GM12878 (cell line): ENCODE measurements around the gene VSTM2B. TPM values are rescaled to one million over a fixed set of nuclear protein-coding genes. Genes with fewer than 3 reads are reported as not detected.

Source experiments
- CHD2 ChIP-seq: IDR thresholded peaks from 2 replicates; pipeline ENCODE4 v1.6.1; 2011; ENCODE audit warnings: low read depth, low read length, improper control_type of control experiment, borderline replicate concordance
- polyA plus RNA-seq, 11 experiments: library from polyadenylated mRNA; depleted of rRNA in 4 of 11; unstranded in 6 of 11; stranded (reverse) in 5 of 11; fragments of >200 nt; fragmentation: Nextera tagmentation in 4 of 11; fragmentation: Illumina TruSeq in 1 of 11; extraction: Ambion mirVana in 4 of 11; extraction: Trizol in 1 of 11; gene quantifications; 1 replicate in 1 of 11; 2 replicates in 10 of 11; pipeline versions ENCODE4 v1.2.1 to v1.2.3, GENCODE V29; 2011 to 2016; ENCODE audit warnings: inconsistent platforms in 2 of 11, missing spikeins in 2 of 11, low read depth in 1 of 11
- total RNA-seq, 4 experiments: library from RNA; depleted of rRNA in 3 of 4; stranded (reverse); fragments of >200 nt in 3 of 4; fragmentation: Illumina TruSeq in 1 of 4; extraction: Trizol in 1 of 4; gene quantifications; 2 replicates each; pipeline versions ENCODE4 v1.2.1 to v1.2.3, GENCODE V29; 2013 to 2021

VSTM2B gene
- total and polyA plus RNA-seq, 10 of the 15 experiments (the other 5 are each of a cell fraction or from before 2014, with no cell fraction given): not detected

DNA sequence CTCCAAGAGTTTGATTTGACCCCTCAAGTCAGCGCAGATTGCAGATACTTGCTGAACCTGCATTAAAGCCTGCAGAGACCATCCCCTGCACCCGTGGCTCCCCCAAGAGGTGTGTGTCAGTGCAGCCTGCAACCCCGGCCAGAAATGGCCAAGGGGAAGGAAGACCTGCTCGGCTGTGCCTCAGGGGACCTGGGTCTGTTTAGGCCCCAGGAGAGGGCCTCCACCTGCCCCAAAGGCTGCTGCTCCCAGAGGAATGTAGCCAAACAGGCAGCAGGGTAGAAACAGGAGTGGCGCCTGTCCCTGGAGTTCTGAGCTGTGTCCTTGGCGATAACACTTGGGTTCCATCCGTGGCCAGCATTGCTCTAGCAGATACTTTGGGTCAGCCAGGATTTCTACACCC is 88.3 kb downstream of the VSTM2B start (continued):
- no peak for TF ChIP-seq CHD2

Other genes starting within 250 kb of the VSTM2B start
- gene POP4, start 80.3 kb downstream of the VSTM2B start, total RNA-seq (2014; rRNA removed): 128 and 132 TPM in 2 replicates
- gene POP4, start 80.3 kb downstream of the VSTM2B start, total RNA-seq (2014; rRNA removed; fragmentation: Illumina TruSeq; extraction: Trizol): 108 and 114 TPM in 2 replicates
- 85.1 and 93.5 TPM in 2 replicates for gene POP4, start 80.3 kb downstream of the VSTM2B start, total RNA-seq (2021)
- 118 and 132 TPM in 2 replicates for gene POP4, start 80.3 kb downstream of the VSTM2B start, polyA plus RNA-seq (2011; rRNA removed)
- 113 and 118 TPM in 2 replicates for gene POP4, start 80.3 kb downstream of the VSTM2B start, polyA plus RNA-seq (2014; fragmentation: Illumina TruSeq; extraction: Trizol)
- gene POP4, start 80.3 kb downstream of the VSTM2B start, polyA plus RNA-seq (2014; fragmentation: Nextera tagmentation; extraction: Ambion mirVana): 10 to 100 TPM; 52.1 to 76.6 TPM
- 118 and 129 TPM in 2 replicates for gene POP4, start 80.3 kb downstream of the VSTM2B start, polyA plus RNA-seq (2014; rRNA removed)
- gene POP4, start 80.3 kb downstream of the VSTM2B start, polyA plus RNA-seq (2016; fragmentation: Nextera tagmentation; extraction: Ambion mirVana): 100 to 1,000 TPM; 225 to 231 TPM
- gene PLEKHF1, start 139.5 kb downstream of the VSTM2B start, total RNA-seq (2014; rRNA removed): 18.6 and 20.2 TPM in 2 replicates
- gene PLEKHF1, start 139.5 kb downstream of the VSTM2B start, total RNA-seq (2014; rRNA removed; fragmentation: Illumina TruSeq; extraction: Trizol): 2.5 and 4.0 TPM in 2 replicates
- gene PLEKHF1, start 139.5 kb downstream of the VSTM2B start, total RNA-seq (2021): 17.6 and 19.1 TPM in 2 replicates
- 6.0 and 15.8 TPM in 2 replicates for gene PLEKHF1, start 139.5 kb downstream of the VSTM2B start, polyA plus RNA-seq (2011; rRNA removed)
- gene PLEKHF1, start 139.5 kb downstream of the VSTM2B start, polyA plus RNA-seq (2014; fragmentation: Illumina TruSeq; extraction: Trizol): 0.19 and 2.4 TPM in 2 replicates
- gene PLEKHF1, start 139.5 kb downstream of the VSTM2B start, polyA plus RNA-seq (2014; fragmentation: Nextera tagmentation; extraction: Ambion mirVana): under 1 TPM; 0.10 to 0.31 TPM
- gene PLEKHF1, start 139.5 kb downstream of the VSTM2B start, polyA plus RNA-seq (2014; rRNA removed): 20.3 and 23.0 TPM in 2 replicates
- gene PLEKHF1, start 139.5 kb downstream of the VSTM2B start, polyA plus RNA-seq (2016; fragmentation: Nextera tagmentation; extraction: Ambion mirVana): 10 to 100 TPM; 14.8 to 19.5 TPM
- gene C19orf12, start 189.3 kb downstream of the VSTM2B start, total RNA-seq (2014; rRNA removed): 20.4 and 21.9 TPM in 2 replicates
- gene C19orf12, start 189.3 kb downstream of the VSTM2B start, total RNA-seq (2014; rRNA removed; fragmentation: Illumina TruSeq; extraction: Trizol): 10.6 and 12.8 TPM in 2 replicates
- 20.9 and 21.6 TPM in 2 replicates for gene C19orf12, start 189.3 kb downstream of the VSTM2B start, total RNA-seq (2021)
- gene C19orf12, start 189.3 kb downstream of the VSTM2B start, polyA plus RNA-seq (2011; rRNA removed): 23.5 and 24.9 TPM in 2 replicates
- gene C19orf12, start 189.3 kb downstream of the VSTM2B start, polyA plus RNA-seq (2014; fragmentation: Illumina TruSeq; extraction: Trizol): 8.2 and 12.5 TPM in 2 replicates
- 1 to 10 TPM; 2.3 to 6.6 TPM for gene C19orf12, start 189.3 kb downstream of the VSTM2B start, polyA plus RNA-seq (2014; fragmentation: Nextera tagmentation; extraction: Ambion mirVana)
- 19.6 and 22.6 TPM in 2 replicates for gene C19orf12, start 189.3 kb downstream of the VSTM2B start, polyA plus RNA-seq (2014; rRNA removed)
- gene C19orf12, start 189.3 kb downstream of the VSTM2B start, polyA plus RNA-seq (2016; fragmentation: Nextera tagmentation; extraction: Ambion mirVana): 10 to 100 TPM; 20.0 to 20.5 TPM